Loucy (cell line): ENCODE results near the gene ATP9A.

Experiments used
- H2AFZ ChIP-seq: fragments of 200-600 bp; sonication (generic); 2 replicates; pipeline ENCODE4 v1.6.0; 2016; ENCODE audit warnings: antibody characterized with exemption, mild to moderate bottlenecking, low read length, moderate library complexity
- H3F3A ChIP-seq: fragments of 200-600 bp; 2 replicates; pipeline ENCODE4 v1.6.0; 2016; ENCODE audit warnings: antibody characterized with exemption, low read depth, mild to moderate bottlenecking
- H3K27me3 ChIP-seq: fragments of 200-600 bp; sonication (generic); 2 replicates; pipeline ENCODE4 v1.6.1; 2014; ENCODE audit warnings: low read length, mild to moderate bottlenecking; ENCODE audit not compliant: insufficient read depth, poor library complexity, severe bottlenecking
- H3K36me3 ChIP-seq: fragments of 200-600 bp; sonication (generic); 2 replicates; pipeline ENCODE4 v1.6.1; 2016; ENCODE audit warnings: low read length; ENCODE audit not compliant: insufficient read depth
- H3K4me1 ChIP-seq: fragments of 200-600 bp; sonication (generic); 2 replicates; pipeline ENCODE4 v1.5.1; 2014; ENCODE audit warnings: low read length, mild to moderate bottlenecking; ENCODE audit not compliant: insufficient read depth, poor library complexity, severe bottlenecking
- H3K4me2 ChIP-seq: fragments of 200-600 bp; sonication (generic); 2 replicates; pipeline ENCODE4 v1.6.0; 2014; ENCODE audit warnings: antibody characterized with exemption, low read length, low read depth, mild to moderate bottlenecking; ENCODE audit not compliant: poor library complexity, severe bottlenecking
- H3K4me3 ChIP-seq: fragments of 200-600 bp; sonication (generic); 2 replicates; pipeline ENCODE4 v1.5.1; 2014; ENCODE audit warnings: low read length, mild to moderate bottlenecking, mixed read lengths; ENCODE audit not compliant: poor library complexity, severe bottlenecking
- H3K79me2 ChIP-seq: fragments of 200-600 bp; sonication (generic); 2 replicates; pipeline ENCODE4 v1.6.1; 2014; ENCODE audit warnings: low read length; ENCODE audit not compliant: insufficient read depth
- H3K9ac ChIP-seq: fragments of 200-600 bp; sonication (generic); 2 replicates; pipeline ENCODE4 v1.6.0; 2014; ENCODE audit warnings: mild to moderate bottlenecking, low read depth, low read length, moderate library complexity; ENCODE audit not compliant: poor library complexity, severe bottlenecking
- H3K9me2 ChIP-seq: fragments of 200-600 bp; sonication (generic); replicated peaks from 2 replicates; pipeline ENCODE4 v1.6.1; 2016; ENCODE audit warnings: low read depth, low read length, mixed read lengths
- H3K9me3 ChIP-seq: fragments of 200-600 bp; sonication (generic); 2 replicates; pipeline ENCODE4 v1.6.1; 2014; ENCODE audit warnings: mild to moderate bottlenecking, antibody characterized with exemption, low read length, low read depth; ENCODE audit not compliant: insufficient read depth
- H4K20me1 ChIP-seq: fragments of 200-600 bp; sonication (generic); 2 replicates; pipeline ENCODE4 v1.6.0; 2014; ENCODE audit warnings: antibody characterized with exemption, low read length, mild to moderate bottlenecking; ENCODE audit not compliant: insufficient read depth, poor library complexity, severe bottlenecking
- EZH2phosphoT487 ChIP-seq: fragments of 200-600 bp; IDR thresholded peaks from 2 replicates; pipeline ENCODE4 v1.6.1; 2018; ENCODE audit warnings: antibody characterized with exemption, mild to moderate bottlenecking, moderate library complexity, borderline replicate concordance
- TF ChIP-seq, protein P1 (sequence below): fragments of 200-600 bp; sonication (generic); conservative IDR thresholded peaks from 2 replicates; pipeline ENCODE4 v1.5.1; 2014; ENCODE audit warnings: mild to moderate bottlenecking, antibody characterized with exemption, low read length

The ATP9A gene

DNA sequence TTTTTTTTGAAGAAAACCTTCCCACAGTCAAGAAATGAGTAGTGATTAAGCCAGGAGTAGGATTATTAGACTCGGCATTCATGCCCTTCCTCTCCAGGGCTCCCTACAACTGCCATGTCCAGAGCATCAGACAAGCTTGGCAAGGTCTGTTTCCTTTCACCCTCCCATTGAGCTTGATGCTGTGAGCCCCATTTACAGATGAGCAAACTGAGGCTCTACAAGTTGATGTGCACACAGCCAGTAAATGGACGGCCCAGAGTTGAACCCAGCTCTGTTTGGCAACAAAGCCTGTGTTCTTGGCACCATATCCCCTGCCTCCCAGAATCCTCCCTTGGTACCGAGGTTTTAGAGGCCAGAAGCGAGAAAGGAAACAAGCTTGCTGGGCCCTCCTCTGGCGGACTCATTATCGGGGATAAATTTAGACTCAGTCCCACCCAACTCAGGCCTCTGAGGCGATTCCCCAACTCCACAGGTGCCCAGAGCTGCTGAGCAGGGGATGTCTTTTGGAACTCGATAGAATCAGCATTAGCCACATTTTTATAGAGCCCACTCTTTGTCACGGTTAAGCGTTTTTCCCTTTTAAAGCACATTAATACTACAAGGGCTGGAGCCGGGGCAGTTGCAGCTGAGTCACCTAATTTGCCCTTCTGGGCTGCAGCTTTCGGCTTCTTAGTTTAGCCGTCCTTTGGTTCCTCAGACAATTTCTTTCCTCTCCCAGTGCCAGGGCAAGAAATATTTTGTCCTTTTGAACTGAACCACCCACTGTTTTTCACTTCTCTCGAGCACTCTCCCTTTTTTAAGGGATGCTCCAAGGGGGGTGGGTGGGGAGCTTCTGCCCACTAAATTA lies 202.7 kb downstream of the ATP9A start:
- H2AFZ ChIP-seq, result no peak overlapping the region
- H3K9me3 ChIP-seq, result no peaks in the 10 kb centered on the region
- H3K4me3 ChIP-seq, result no peak overlapping the region
- H3K4me1 ChIP-seq, result peaks cover 3% of the 10 kb centered on the region
- H3K4me2 ChIP-seq, result no peak overlapping the region
- no peak overlapping the region for H3K9ac ChIP-seq
- no peaks in the 10 kb centered on the region for H3K27me3 ChIP-seq
- no peak for TF ChIP-seq EZH2phosphoT487
- TF ChIP-seq, protein P1, sequence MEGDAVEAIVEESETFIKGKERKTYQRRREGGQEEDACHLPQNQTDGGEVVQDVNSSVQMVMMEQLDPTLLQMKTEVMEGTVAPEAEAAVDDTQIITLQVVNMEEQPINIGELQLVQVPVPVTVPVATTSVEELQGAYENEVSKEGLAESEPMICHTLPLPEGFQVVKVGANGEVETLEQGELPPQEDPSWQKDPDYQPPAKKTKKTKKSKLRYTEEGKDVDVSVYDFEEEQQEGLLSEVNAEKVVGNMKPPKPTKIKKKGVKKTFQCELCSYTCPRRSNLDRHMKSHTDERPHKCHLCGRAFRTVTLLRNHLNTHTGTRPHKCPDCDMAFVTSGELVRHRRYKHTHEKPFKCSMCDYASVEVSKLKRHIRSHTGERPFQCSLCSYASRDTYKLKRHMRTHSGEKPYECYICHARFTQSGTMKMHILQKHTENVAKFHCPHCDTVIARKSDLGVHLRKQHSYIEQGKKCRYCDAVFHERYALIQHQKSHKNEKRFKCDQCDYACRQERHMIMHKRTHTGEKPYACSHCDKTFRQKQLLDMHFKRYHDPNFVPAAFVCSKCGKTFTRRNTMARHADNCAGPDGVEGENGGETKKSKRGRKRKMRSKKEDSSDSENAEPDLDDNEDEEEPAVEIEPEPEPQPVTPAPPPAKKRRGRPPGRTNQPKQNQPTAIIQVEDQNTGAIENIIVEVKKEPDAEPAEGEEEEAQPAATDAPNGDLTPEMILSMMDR, result no peak
- no peaks in the 10 kb centered on the region for H3K79me2 ChIP-seq
- H4K20me1 ChIP-seq, result no peaks in the 10 kb centered on the region
- no peaks in the 10 kb centered on the region for H3K36me3 ChIP-seq
- no peaks in the 10 kb centered on the region for H3F3A ChIP-seq
- no peaks in the 10 kb centered on the region for H3K9me2 ChIP-seq

DNA sequence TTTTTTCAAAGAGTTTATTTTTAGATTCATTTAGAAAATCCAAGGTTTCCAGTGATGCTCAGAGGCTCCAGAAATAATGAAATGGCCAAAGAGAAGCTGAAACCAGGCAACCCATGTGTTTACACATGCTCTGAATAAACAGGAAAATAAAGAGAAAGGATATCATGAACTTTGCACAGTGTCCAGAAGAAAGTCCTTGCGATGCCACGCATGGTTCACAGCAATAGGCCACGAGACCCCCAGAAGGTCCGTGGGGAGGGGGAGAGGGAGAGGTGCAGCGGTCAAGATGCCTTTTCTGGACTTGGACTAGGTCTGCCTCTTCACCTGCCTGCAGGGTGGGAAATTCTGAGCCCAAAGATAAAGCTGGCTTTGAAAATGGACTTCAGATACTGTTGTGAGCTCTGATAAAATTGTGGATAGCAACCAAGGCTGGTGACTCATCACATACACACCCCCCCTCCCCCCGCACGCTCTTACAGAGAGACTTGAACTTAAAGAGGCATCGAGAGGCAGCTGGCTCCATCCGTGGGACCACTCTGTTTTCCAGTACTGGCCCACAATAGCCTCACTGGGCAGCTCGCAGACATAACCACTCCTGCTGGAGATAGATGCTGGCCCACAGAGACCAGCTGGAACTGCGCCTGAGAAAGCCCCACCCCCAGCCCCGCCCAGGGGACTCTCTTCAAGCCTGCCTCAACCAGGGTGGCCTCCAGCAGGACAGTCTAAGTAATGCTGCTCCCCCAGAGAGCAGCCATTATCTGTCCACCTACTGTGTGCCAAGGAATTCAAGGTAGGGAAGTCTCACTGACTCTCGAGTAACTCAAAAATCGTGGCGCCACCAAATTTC lies 204.5 kb downstream of the ATP9A start:
- no peaks in the 10 kb centered on the region for H3K27me3 ChIP-seq

DNA sequence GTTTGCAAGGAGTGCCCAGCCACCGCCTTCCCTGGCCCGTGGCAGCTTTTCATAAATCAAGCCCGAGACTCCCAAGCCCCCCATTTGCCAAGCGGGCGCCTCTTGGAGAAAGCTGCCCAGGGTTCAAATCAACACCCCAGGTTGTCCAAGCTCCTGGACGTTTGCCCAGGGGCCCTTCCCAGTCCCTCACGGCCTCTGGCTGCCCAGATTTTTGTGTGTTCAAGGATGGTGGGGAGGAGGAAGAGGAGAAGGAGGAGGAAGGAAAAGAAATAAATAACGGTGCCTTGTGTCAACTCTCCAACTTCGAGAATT lies 205.1 kb downstream of the ATP9A start:
- H2AFZ ChIP-seq, result no peak overlapping the region
- no peak overlapping the region for H3K9ac ChIP-seq
- TF ChIP-seq, protein P1, result no peak
- TF ChIP-seq EZH2phosphoT487, result no peak
- H3K4me2 ChIP-seq, result no peak overlapping the region
- H3K27me3 ChIP-seq, result no peaks in the 10 kb centered on the region
- no peaks in the 10 kb centered on the region for H3F3A ChIP-seq
- H3K9me2 ChIP-seq, result no peaks in the 10 kb centered on the region
- H3K4me3 ChIP-seq, result no peak overlapping the region
- H3K79me2 ChIP-seq, result no peaks in the 10 kb centered on the region
- H4K20me1 ChIP-seq, result no peaks in the 10 kb centered on the region
- H3K4me1 ChIP-seq, result peaks cover 3% of the 10 kb centered on the region
- no peaks in the 10 kb centered on the region for H3K9me3 ChIP-seq
- no peaks in the 10 kb centered on the region for H3K36me3 ChIP-seq

More for the DNA sequence above, 204.5 kb downstream of the ATP9A start:
- Histone ChIP-seq H3K4me3 (no peak overlapping the region), H4K20me1 (no peaks in the 10 kb centered on the region), H2AFZ (no peak overlapping the region), H3K9me3 (no peaks in the 10 kb centered on the region), H3F3A (no peaks in the 10 kb centered on the region), H3K4me1 (peaks cover 3% of the 10 kb centered on the region), H3K4me2 (no peak overlapping the region), H3K9me2 (no peaks in the 10 kb centered on the region), H3K79me2 (no peaks in the 10 kb centered on the region), H3K36me3 (no peaks in the 10 kb centered on the region), H3K9ac (no peak overlapping the region)
- no peak for TF ChIP-seq EZH2phosphoT487
- TF ChIP-seq, protein P1, result no peak
